ENCODE data around the gene ZSWIM6. TPM values are rescaled to one million over a fixed set of nuclear protein-coding genes. Genes with fewer than 3 reads are reported as not detected.

The ZSWIM6 gene
- 5.3 and 8.0 TPM in 2 replicates for total RNA-seq (ENCODE audit: low replicate concordance)

DNA sequence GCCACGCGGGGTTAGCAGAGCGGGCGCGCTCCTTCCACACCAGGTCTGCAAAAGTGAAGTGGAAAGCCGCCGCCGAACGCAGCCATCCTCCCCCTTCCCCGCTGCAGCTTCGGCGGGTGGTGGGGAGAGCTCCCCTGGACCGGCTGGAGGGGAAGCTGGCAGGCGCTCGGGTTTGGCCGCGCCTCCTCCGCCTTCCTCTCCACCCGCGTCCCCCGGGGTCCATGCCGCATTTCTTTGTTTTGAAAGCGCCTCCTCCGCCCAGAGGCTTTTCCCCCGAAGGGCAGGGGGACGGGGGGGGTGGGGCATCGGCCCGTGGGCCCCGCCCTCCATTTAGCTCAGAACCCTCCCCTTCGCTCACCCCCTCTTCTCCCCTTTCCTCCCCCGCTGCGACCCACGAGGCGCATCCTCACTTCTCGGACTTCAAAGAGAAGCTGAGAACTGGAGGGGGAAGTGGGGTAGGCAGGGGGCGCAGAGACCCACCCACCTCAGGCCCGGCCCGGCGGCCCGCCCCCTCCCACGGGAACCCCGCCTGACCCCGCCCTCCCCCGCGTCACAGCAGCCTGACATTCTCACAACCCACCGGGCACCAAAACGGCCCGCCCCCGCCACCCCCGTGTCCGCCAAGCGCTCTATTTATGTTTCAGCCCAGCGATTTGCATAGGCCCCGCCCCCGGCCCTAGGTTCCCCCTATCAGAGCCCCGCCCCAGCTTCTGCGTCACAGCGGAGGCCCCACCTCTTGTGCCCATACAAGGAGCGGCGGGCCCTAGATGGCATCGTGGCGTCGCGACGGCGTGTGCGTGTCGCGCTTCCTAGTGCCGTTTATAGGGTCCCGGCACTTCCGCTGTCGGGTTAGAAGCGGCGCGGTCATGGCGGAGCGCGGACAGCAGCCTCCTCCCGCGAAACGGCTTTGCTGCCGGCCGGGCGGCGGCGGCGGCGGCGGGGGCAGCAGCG, at the start of gene ZSWIM6:
ZSWIM6 (plus strand) TSS at position 852 of the 951 bp plus-strand sequence; CDS start at position 867, 15 bp downstream.

Other genes with a start within 250 kb of the ZSWIM6 start
- gene SMIM15, start 169.8 kb upstream of the ZSWIM6 start, total RNA-seq (ENCODE audit: low replicate concordance) = 48.4 and 69.0 TPM in 2 replicates

All from smooth muscle cell of the coronary artery (primary cell).